Ecto neural progenitor cell (in vitro differentiated cells): ENCODE results near the gene NEDD1.

Experiments used
- DNase-seq: peaks from one replicate; pipeline ENCODE4 v3.0.0-alpha.2; 2018; ENCODE audit warnings: low spot score

The NEDD1 gene, protein sequence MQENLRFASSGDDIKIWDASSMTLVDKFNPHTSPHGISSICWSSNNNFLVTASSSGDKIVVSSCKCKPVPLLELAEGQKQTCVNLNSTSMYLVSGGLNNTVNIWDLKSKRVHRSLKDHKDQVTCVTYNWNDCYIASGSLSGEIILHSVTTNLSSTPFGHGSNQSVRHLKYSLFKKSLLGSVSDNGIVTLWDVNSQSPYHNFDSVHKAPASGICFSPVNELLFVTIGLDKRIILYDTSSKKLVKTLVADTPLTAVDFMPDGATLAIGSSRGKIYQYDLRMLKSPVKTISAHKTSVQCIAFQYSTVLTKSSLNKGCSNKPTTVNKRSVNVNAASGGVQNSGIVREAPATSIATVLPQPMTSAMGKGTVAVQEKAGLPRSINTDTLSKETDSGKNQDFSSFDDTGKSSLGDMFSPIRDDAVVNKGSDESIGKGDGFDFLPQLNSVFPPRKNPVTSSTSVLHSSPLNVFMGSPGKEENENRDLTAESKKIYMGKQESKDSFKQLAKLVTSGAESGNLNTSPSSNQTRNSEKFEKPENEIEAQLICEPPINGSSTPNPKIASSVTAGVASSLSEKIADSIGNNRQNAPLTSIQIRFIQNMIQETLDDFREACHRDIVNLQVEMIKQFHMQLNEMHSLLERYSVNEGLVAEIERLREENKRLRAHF

DNA sequence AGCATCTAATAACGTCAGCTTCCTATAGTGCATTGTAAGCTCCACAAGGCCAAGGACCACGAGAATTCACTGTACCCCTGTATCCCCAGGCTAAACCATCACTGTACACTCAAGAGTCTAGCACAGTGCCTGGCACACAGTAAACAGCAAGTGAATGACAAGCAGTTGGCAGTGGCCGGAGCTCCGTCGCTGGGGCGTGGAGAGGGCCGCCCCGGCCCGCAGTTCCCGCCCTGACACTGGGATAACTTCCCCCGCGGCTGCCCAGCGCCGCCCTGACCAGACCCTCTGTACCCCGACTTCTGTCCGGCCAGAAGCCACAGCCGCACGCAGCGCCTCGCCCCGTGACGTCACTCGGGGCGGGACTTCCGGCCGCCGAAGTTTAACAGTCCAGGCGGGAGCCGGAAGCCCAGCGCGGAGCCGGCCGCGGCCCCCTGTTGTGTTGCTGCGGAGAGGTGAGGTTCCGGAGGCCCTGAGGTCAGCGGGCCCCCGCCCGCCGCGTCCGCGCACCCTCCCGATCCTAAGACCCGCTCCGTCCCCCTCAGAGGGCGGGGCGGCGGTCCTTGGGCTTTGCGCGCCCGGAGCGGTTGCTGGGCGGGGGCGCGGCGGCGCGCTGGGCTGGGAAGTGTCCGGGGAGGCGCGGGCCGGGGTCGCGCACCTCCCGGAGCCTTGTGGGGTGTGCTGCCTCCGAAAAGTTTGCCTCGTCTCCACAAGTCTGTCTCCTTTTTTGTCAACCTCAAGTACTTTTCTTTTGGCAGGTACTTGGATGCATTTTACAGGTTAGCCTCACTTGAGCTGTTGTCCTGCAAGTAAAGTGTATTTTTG is at the start of gene NEDD1:
Gene NEDD1, plus strand, starts transcription at position 409 of the 822 bp plus-strand sequence. CDS start 2,503 bp downstream, outside the sequence.
- DNase-seq = peak; percentile 96

DNA sequence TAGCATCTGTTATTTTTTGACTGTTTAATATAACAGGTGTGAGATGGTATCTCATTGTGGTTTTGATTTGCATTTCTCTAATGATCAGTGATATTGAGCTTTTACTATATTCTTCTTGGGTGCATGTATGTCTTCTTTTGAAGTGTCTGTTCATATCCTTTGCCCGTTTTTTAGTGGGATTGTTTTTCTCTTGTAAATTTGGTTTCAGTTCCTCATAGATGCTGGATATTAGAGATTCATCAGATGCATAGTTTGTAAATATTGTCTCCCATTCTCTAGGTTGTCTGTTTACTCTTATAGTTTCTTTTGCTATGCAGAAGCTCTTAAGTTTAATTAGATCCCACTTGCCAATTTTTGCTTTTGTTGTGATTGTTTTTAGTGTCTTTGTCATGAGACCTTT is 48.9 kb upstream of the NEDD1 start:
- no peak for DNase-seq

DNA sequence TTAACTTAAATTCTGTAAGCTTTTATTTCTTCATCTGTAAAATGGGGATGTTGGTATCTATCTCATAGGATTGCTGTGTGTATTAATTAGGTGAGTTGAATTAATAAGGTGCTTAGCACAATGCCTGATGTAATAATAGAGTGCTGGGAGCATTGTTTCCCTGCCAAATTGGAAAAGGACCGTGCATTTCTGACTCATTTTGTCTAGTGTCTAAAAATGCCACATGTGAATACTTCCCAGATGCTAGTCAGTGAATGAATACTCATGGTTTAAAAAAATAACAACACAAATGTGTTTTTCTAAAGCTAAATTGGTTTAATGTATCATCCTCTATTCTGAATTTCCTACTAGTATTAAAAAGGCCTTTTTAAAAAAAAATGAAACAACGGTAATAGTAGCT is 45.4 kb upstream of the NEDD1 start:
- DNase-seq = no peak

DNA sequence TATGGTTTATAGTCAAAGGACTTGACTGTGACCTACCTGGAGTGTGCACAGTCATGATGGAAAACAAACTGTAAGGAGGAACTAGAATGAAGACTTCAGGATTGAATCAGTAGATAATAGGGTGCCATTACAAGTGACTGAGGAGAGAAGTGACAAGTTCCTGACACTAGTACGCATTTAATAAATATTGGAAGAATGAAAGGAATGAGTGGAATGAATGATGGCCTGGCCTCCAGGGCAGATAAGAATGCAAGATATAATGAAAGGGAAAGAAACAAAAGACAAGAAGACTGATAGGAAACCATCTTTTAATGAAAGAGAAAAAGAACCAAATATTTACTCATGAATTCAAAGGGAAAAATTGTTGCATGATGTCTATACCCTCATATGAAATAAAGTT is 44.7 kb upstream of the NEDD1 start:
- DNase-seq = no peak

DNA sequence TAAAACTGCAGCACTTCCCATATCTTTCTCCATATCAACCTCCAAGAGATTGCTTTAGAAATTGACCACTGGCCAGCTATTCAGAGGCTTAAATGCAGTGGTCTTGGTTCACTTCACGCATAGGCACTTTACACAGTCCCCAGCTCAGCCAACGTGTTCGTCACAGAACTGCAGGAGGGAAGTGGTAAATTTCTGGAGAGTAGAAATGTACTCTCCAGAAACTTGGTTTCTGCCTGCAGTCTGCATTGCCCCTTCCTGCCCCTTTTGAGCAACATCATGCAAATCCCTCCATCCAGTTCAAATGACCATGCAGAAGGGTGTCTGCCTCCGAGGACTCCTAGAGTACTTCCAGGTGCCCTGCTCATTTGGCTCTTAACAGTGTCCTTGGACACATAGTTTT is 42.7 kb upstream of the NEDD1 start:
- no peak for DNase-seq

DNA sequence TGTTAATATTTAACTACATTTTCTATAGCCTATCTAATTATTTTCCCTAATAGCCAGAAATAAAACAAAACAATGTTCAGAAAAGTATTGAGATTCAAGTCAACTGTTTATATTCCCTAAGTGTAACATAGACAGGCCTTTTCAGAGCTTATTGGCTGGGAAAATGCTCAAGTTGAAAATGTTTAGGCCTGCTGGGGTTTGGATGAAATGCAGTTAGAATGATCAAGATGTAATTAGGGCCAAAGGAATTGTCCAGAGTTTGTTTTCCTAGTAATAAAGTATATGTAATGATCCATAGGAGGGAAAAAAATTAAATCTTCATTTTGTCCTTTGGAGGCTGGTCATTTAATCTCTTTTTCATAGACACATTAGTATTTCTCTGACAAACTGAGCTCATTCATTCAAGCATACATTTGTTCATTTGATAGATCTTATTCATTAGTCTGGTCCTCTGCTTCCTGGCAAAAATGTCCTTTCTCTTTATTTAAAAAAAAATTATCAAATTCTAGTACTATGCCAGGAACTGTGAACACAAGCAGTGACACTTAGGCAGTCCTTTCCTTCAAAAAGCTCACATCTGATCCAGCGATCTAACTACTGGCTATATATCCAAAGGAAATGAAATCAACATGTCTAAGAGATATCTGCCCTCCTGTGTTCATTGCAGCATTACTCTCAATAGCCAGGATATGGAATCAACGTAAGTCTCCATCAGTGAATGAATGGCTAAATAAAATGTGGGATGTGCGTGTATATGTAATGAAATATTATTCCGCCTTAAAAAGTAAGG is 40.1 kb upstream of the NEDD1 start:
- no peak for DNase-seq

DNA sequence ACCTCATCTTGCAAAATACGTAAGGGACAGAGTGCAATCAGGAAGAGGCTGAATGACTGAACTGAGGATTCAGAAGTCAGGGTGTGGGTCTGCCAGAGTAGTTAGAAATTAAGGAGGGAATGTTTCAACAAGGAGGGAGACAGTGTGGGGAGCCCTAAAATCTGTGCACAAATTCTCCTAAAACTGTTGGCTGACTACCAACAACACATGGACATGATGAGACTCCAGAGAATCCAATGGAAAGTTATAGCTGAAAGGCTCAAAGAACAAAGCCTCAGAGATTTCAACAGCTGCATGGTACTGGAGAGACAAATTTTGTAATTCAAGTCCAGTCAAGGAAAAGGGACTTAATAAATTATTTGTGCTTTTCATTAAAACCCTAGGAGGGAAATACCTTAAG is 36.1 kb upstream of the NEDD1 start:
- DNase-seq = no peak

DNA sequence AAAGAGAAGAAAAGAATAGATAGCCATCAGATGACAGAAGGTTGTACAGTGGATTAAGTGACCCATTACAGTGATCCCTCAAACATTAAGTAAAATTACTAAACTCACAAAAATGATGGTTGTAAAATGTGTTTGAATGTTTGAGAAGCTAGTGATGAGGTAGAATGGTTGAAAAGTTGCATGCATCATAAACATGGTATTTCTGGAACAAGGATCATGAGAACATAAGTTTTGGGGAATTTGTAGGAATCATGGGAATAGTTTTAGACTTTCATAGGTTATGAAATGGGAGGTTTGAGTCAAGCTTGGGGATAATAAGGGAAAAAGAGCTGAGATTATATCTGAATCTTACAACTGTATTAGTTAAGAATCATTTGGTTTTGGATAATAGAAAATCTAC is 34.1 kb upstream of the NEDD1 start:
- DNase-seq = no peak

DNA sequence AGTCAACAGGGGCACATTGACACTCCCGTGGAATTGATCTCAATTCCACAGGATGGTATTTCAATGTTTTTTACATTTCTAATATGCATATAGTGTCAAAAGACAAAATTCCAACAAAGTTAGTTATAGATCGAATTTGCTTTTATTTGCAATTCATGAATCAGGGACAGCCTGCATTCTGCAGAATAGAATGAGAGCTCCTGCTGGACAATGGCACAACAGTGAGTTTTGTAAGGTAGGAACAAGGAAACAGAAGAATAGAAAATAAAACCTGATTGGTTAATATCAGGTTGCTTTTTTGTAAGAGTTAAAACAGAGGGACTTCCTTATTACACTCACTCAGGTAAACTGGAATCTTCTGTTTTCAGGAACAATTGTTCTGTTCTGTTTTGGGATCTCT is 32.8 kb upstream of the NEDD1 start:
- DNase-seq = no peak

DNA sequence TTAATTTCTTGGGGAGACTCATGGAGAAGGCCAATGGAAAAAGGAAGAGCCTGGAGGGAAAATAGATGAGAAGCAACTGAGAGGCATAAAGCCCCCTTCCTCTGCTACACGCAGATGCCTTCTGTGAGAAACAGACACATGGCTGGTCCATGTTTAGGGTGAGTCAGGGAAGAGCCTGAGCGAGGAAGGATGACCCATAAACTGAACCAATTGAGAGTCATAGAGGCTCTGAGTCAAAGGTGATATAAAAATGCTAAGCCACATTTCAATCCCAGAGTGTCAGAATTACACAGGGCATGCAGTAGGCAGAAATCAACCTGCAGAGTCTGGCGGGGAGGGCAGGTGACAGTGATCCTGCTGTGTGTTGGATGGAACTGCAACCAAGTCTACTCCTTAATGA is 30.1 kb upstream of the NEDD1 start:
- no peak for DNase-seq

DNA sequence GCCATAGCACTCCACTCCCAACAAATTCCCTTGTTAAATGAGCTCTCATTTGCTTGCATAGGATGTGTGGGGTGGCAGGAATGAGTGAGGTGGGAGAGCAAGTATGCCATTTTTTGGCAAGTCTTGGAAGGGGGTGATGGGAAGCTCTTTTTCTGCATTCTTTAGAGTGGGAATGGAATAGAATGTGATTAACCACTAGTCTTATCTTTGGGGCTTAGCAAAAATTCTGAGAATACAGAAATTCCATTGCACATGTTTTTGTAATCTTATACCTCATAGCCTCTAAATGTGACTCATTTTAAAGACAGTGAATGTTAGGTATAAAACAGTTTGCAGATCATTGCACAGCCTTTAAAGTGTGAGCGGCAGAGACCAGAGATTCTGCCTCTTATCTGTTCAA is 28.4 kb upstream of the NEDD1 start:
- no peak for DNase-seq

DNA sequence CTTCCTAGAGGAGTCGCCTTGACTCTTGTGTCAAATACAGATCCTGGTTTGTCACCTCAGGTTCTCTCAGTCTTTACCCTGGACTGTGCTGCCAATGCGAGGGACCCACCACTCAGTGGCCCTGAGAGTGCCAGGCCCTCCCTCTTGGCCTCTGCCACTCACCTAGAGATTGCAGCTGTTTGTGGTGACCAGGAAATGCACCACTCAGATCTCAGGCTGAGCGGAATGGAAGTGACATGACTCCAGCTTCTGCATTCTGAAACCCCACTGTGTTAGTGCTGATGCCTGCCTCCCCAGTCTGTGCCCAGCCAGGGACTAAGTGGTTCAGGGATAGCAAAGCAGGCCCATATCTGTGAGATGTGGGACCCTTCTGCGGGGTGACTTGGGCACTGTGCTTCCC is 27.8 kb upstream of the NEDD1 start:
- no peak for DNase-seq

DNA sequence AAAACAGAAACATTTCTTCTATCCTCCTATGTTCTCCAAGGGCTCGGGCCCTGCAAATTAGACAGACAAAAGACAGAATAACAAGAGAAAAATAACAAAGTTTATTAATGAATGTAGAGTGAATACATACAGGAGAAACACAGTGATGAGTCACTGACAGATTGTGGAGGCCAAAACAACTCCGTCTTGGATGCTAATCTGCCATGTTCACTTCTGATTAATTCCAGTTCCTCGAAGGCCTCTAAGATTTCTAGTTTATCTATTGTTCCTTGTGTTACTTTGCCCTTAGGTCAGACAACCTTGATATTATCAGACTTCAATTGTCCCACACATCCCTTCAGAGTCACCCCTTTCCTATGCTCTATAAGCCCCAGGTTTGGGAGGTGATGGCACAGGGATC is 26.8 kb upstream of the NEDD1 start:
- DNase-seq = no peak

DNA sequence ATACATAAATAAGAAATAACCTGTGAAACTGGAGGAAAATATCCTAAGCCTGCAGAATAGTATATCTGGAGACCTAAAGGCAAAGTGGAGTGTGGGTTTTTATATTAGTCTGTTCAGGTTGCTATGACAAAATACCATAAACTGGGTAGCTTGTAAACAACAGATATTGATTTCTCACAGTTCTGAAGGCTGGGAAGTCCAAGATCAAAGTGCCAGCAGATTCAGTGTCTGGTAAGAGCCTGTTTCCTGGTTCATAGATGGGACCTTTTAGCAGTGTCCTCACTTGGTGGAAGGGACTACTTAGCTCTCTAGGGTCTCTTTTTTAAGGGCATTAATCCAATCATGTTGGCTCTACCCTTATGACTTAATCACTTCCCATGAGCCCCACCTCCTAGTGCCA is 25.4 kb upstream of the NEDD1 start:
- no peak for DNase-seq

DNA sequence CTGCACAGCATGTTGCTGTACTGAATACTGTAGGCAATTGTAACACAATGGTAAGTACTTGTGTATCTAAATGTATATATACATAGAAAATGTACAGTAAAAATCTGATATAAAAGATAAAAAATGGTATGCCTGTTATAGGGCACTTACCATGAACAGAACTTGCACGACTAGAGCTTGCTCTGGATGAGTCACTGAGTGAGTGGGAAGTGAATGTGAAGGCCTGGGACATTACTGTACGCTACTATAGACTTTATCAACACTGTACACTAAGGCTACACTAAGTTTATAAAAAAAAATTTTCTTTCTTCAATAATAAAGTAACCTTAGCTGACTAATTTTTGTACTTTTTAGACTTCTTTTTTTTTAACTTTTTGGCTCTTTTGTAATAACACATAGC is 24.2 kb upstream of the NEDD1 start:
- no peak for DNase-seq

DNA sequence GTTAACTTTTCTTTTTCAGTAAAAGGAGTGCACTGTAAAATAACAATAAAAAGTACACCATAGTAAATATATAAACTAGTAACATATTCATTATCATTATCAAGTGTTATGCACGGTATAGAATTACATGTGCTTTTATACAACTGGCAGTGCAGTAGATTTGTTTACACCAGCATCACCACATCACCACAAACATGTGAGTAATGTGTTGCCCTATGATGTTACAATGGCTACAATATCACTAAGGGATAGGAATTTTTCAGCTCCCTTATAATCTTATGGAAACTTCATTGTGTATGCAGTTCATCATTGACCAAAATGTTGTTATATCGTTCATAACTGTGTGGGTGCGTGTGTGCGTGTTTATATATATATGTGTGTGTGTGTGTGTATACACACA is 23.5 kb upstream of the NEDD1 start:
- no peak for DNase-seq

DNA sequence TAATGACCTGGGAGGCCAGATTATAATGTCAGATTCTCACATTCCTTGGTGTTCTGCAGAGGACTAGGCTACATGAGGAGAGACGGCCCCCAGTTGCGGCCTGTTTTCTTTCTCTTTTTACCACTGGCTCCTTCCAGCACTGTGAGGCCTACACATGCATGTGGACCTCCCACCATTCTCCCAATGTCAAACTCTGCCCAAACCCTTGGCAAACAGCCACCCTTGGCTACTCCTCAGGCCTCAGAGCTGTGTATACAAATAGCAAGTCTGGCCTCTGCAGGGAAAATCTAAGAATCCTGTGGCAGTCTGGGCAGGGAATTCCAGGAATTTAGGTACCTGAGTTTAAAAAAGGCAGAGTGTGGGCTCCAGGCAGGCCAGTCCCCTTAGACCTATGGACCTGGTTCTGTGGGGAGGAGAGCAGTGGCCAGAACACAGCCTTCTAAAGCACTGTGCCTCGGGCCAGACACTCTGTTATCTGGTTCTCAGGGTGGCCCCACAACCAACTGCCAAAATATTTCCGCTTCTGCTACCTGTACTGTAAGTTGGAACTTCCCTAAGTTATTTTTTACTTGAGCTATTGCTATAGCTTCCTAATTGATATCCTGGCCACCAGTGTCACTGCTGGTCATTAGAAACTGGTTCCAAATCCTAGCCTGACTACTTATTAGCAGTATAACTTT is 19.9 kb upstream of the NEDD1 start:
- DNase-seq = no peak

DNA sequence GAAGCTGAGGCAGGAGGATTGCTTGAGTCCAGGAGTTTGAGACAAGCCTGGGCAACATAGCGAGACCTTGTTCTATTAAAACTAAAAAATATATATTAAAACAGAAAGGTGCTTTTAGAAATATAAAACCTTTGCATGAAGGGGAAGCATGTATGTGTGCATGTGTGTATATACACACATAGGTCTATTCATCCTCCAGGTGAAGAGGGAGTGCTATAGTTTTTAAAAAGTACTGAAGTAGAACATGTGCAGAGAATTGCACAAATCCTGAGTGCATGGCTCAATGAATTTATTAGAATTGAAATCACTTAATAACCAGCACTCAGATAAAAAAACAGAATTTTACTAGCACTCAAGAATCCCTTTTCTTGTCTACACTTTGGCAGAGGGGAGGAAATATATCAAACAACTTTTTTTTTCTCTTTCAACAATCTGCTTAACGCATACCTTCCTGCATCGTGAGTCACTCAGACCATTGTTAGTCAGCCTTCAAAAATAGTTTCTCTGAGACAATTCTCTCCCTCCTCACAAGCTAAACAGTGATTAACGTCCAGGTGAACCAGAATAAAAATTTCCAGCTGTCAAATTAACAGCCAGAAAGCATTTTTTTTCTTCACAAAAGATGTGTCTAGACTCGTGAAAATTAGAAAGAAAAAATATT is 17.7 kb upstream of the NEDD1 start:
- DNase-seq = no peak

DNA sequence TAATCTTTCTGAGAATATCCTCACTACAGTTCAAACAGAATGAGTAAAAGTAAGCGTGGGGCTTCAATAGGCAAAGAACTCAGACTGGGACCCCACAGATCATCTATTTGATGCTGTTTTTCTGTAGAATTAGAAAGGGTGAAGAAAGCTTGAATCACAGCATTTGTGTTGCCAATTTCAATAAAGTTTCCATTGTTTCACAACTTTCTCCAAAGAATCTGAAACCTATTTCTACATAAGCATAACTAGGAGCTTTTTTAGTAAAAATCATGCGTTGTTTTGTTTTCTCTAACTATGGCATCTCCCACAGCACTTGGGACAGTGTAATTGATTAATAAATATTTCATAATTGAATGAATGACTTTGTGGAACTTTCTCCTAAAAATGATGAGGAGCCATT is 16.7 kb upstream of the NEDD1 start:
- no peak for DNase-seq

DNA sequence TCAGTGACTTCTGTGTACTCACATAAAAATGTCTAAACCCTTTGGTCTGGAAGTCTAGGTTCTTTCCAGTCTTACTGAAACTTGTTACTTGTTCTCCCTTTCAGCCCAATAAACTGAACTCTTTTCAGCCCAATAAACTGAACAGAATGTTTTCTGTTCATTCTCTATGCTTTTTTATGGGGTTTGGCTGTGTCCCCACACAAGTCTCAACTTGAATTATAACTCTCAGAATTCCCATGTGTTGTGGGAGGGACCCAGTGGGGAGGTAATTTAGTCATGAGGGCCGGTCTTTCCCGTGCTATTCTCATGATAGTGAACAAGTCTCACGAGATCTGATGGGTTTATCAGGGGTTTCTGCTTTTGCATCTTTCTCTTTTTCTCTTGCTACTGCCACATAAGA is 15.0 kb upstream of the NEDD1 start:
- no peak for DNase-seq

DNA sequence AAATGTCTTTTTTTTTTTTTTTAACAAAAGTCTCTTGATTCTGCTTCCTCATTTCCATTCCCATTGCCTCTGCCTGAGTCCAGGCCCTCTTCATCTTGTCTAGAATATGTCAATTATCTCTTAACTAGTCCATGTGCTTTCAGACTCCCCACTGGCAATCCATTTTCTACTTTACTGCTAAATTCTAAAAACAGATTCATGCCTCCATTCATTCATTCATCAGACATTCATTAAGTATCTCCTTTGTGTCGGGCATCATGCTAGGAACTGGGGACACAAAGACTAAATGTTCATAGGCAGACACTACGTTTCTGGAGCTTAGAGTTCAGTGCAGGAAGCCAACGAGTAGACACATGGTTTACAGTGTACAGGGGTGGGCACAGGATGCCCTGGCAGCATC is 9.6 kb upstream of the NEDD1 start:
- no peak for DNase-seq
